H9 (cell line): Measurements from ENCODE around the gene SEMA3C. TPM values are rescaled to one million over a fixed set of nuclear protein-coding genes. Genes with fewer than 3 reads are reported as not detected.

Experiments
- DNase-seq: peaks from one replicate; pipeline ENCODE4 v3.0.0-alpha.2; 2017
- H2AFZ ChIP-seq: one replicate; pipeline ENCODE4 v1.6.1; 2013; ENCODE audit warnings: mild to moderate bottlenecking, low read length, control low read depth, moderate library complexity
- H2AK5ac ChIP-seq: 2 replicates; pipeline ENCODE4 v1.6.1; 2013; ENCODE audit warnings: low read length, control low read depth, mixed read lengths; ENCODE audit not compliant: insufficient read length
- H2BK120ac ChIP-seq: one replicate; pipeline ENCODE4 v1.6.1; 2013; ENCODE audit warnings: low read depth, mild to moderate bottlenecking, low read length, control low read depth, inconsistent platforms; ENCODE audit not compliant: poor library complexity, severe bottlenecking
- H2BK12ac ChIP-seq: 2 replicates; pipeline ENCODE4 v1.6.1; 2013; ENCODE audit warnings: low read length, control low read depth, mixed read lengths, low read depth; ENCODE audit not compliant: insufficient read length
- H2BK15ac ChIP-seq: 2 replicates; pipeline ENCODE4 v1.6.1; 2013; ENCODE audit warnings: low read depth, low read length, control low read depth
- H2BK20ac ChIP-seq: one replicate; pipeline ENCODE4 v1.6.1; 2013; ENCODE audit warnings: low read depth, mild to moderate bottlenecking, low read length, control low read depth, inconsistent platforms; ENCODE audit not compliant: poor library complexity, severe bottlenecking
- H2BK5ac ChIP-seq: 2 replicates; pipeline ENCODE4 v1.6.1; 2013; ENCODE audit warnings: low read length, control low read depth, mixed read lengths; ENCODE audit not compliant: insufficient read length
- H3K14ac ChIP-seq: 2 replicates; pipeline ENCODE4 v1.6.1; 2013; ENCODE audit warnings: low read length, control low read depth; ENCODE audit not compliant: insufficient read depth
- H3K18ac ChIP-seq: 2 replicates; pipeline ENCODE4 v1.6.1; 2013; ENCODE audit warnings: low read depth, mild to moderate bottlenecking, mixed read lengths, low read length, control low read depth; ENCODE audit not compliant: insufficient read length
- H3K23ac ChIP-seq: 2 replicates; pipeline ENCODE4 v1.6.1; 2013; ENCODE audit warnings: low read length, control low read depth, mixed read lengths, low read depth; ENCODE audit not compliant: insufficient read length
- H3K23me2 ChIP-seq: 2 replicates; pipeline ENCODE4 v1.6.1; 2013; ENCODE audit warnings: low read depth, mild to moderate bottlenecking, mixed read lengths, low read length, control low read depth; ENCODE audit not compliant: insufficient read length, poor library complexity, severe bottlenecking
- H3K27ac ChIP-seq: 2 replicates; pipeline ENCODE4 v1.5.1; 2013; ENCODE audit warnings: low read length, control low read depth, mixed read lengths, low read depth; ENCODE audit not compliant: insufficient read length
- H3K27me3 ChIP-seq: 2 replicates; pipeline ENCODE4 v1.6.1; 2013; ENCODE audit warnings: low read length, control low read depth, inconsistent platforms; ENCODE audit not compliant: insufficient read depth
- H3K4ac ChIP-seq: 2 replicates; pipeline ENCODE4 v1.6.1; 2013; ENCODE audit warnings: low read depth, mild to moderate bottlenecking, control low read depth, inconsistent platforms, low read length, moderate library complexity
- H3K4me1 ChIP-seq: 2 replicates; pipeline ENCODE4 v1.6.1; 2013; ENCODE audit warnings: low read length, control low read depth, inconsistent platforms; ENCODE audit not compliant: insufficient read depth
- H3K4me2 ChIP-seq: 2 replicates; pipeline ENCODE4 v1.6.1; 2013; ENCODE audit warnings: low read length, control low read depth, mixed read lengths; ENCODE audit not compliant: insufficient read length, insufficient read depth
- H3K56ac ChIP-seq: 2 replicates; pipeline ENCODE4 v1.6.1; 2013; ENCODE audit warnings: low read depth, mild to moderate bottlenecking, mixed read lengths, low read length, control low read depth; ENCODE audit not compliant: insufficient read length
- H3K79me1 ChIP-seq: 2 replicates; pipeline ENCODE4 v1.6.1; 2013; ENCODE audit warnings: low read depth, mild to moderate bottlenecking, moderate library complexity, low read length, control low read depth, inconsistent platforms; ENCODE audit not compliant: insufficient read depth, poor library complexity, severe bottlenecking
- H3K79me2 ChIP-seq: 2 replicates; pipeline ENCODE4 v1.6.1; 2013; ENCODE audit warnings: low read length, control low read depth, inconsistent platforms; ENCODE audit not compliant: insufficient read depth
- H3K9ac ChIP-seq: 2 replicates; pipeline ENCODE4 v1.6.1; 2013; ENCODE audit warnings: low read length, control low read depth, mixed read lengths; ENCODE audit not compliant: insufficient read length; ENCODE audit errors: extremely low read depth
- H3K9me3 ChIP-seq: one replicate; pipeline ENCODE4 v1.6.1; 2013; ENCODE audit warnings: low read depth, low read length, inconsistent platforms; ENCODE audit not compliant: control insufficient read depth
- H3T11ph ChIP-seq: one replicate; pipeline ENCODE4 v1.6.1; 2013; ENCODE audit warnings: mild to moderate bottlenecking, low read length, control low read depth, inconsistent platforms
- H4K20me1 ChIP-seq: one replicate; pipeline ENCODE4 v1.6.1; 2013; ENCODE audit not compliant: control insufficient read depth, insufficient read length, insufficient read depth
- H4K5ac ChIP-seq: 2 replicates; pipeline ENCODE4 v1.6.1; 2013; ENCODE audit warnings: low read depth, mild to moderate bottlenecking, mixed read lengths, low read length, control low read depth; ENCODE audit not compliant: insufficient read length
- H4K8ac ChIP-seq: replicated peaks from 2 replicates; pipeline ENCODE4 v1.6.1; 2013; ENCODE audit warnings: low read length, control low read depth, mixed read lengths, low read depth; ENCODE audit not compliant: insufficient read length
- H4K91ac ChIP-seq: 2 replicates; pipeline ENCODE4 v1.6.1; 2013; ENCODE audit warnings: low read depth, mild to moderate bottlenecking, moderate library complexity, mixed read lengths, low read length, control low read depth; ENCODE audit not compliant: insufficient read length
- H3K27ac Mint-ChIP-seq, 3 experiments: 2 replicates in 2 of 3; 3 replicates in 1 of 3; pipeline ENCODE4 v1.8.0; 2020 to 2021; ENCODE audit warnings: mixed read lengths in 3 of 3, mild to moderate bottlenecking in 1 of 3, moderate library complexity in 1 of 3
- H3K27me3 Mint-ChIP-seq: 2 replicates; pipeline ENCODE4 v1.8.0; 2021; ENCODE audit warnings: low read depth, mild to moderate bottlenecking, moderate library complexity, mixed read lengths
- H3K36me3 Mint-ChIP-seq, 3 experiments: 2 replicates in 2 of 3; 3 replicates in 1 of 3; pipeline ENCODE4 v1.8.0; 2020 to 2021; ENCODE audit warnings: low read depth in 3 of 3, mixed read lengths in 3 of 3; ENCODE audit not compliant: insufficient read depth in 1 of 3
- H3K4me1 Mint-ChIP-seq, 2 experiments: 2 replicates each; pipeline ENCODE4 v1.8.0; 2020; ENCODE audit warnings: mixed read lengths in 2 of 2
- H3K4me3 Mint-ChIP-seq, 2 experiments: 2 replicates in 1 of 2; 3 replicates in 1 of 2; pipeline ENCODE4 v1.8.0; 2020 to 2021; ENCODE audit warnings: mild to moderate bottlenecking in 2 of 2, mixed read lengths in 2 of 2, moderate library complexity in 1 of 2
- H3K9me3 Mint-ChIP-seq, 2 experiments: 2 replicates in 1 of 2; 3 replicates in 1 of 2; pipeline ENCODE4 v1.8.0; 2020; ENCODE audit warnings: mild to moderate bottlenecking in 2 of 2, mixed read lengths in 2 of 2, moderate library complexity in 1 of 2
- WGBS: extraction: QIAGEN DNeasy Blood & Tissue Kit; methylation state at CpG from one replicate; pipeline ENCODE4 v1.1.7; 2013; ENCODE audit warnings: missing lambda C conversion rate, low lambda C conversion rate, mixed read lengths; ENCODE audit not compliant: insufficient read length; ENCODE audit errors: extremely low coverage; 5-methylcytosine and 5-hydroxymethylcytosine counted together
- total RNA-seq: library from RNA; stranded (reverse); gene quantifications from 2 replicates; pipeline ENCODE4 v1.2.1, GENCODE V29; 2021
- TF ChIP-seq, protein P1 (sequence below): fragments of 200-600 bp; sonication (generic); conservative IDR thresholded peaks from 3 replicates; pipeline ENCODE4 v1.8.0; 2021; ENCODE audit warnings: antibody characterized with exemption, mild to moderate bottlenecking

Gene SEMA3C
- total RNA-seq, 1 experiment from 2014 or later = 1.6 TPM

DNA sequence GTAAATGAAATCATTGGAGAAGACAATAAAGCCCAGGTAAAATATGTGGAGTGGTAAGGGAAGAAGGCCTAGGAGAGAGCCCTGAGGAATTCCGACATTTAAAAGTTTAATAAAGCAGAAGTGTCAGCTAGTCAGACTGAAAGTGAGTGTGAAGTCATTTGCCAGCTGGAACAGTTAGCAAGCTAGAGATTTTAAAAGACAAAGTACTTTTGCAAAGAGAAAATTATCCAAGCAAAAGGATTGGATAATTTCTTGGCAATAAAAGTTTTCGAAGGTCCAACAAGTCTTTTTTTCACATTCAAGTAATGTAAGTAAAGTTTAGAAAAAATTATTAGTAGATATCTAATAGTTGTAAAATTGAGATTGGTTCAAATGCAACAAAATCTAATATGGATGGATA is 27.1 kb upstream of the SEMA3C start:
- Histone ChIP-seq H2AFZ (no peak overlapping the region), H4K20me1 (no peaks in the 10 kb centered on the region), H3K9me3 (no peaks in the 10 kb centered on the region), H2BK20ac (no peak overlapping the region), H3K4ac (no peak overlapping the region), H4K8ac (no peak overlapping the region), H4K91ac (no peak overlapping the region), H3K27ac (no peak overlapping the region), H3K4me1 (no peaks in the 10 kb centered on the region), H3K18ac (no peak overlapping the region), H3K79me2 (no peaks in the 10 kb centered on the region), H2BK120ac (no peak overlapping the region), H4K5ac (no peak overlapping the region), H2AK5ac (no peak overlapping the region), H3K23me2 (no peaks in the 10 kb centered on the region), H3K14ac (no peak overlapping the region), H3K79me1 (no peaks in the 10 kb centered on the region), H3K23ac (no peak overlapping the region), H2BK12ac (no peak overlapping the region), H3K56ac (no peak overlapping the region), H3T11ph (no peak overlapping the region), H3K4me2 (no peak overlapping the region), H2BK5ac (no peak overlapping the region), H2BK15ac (no peak overlapping the region), H3K27me3 (no peaks in the 10 kb centered on the region), H3K9ac (no peak overlapping the region)
- Mint-ChIP-seq H3K27me3 (no peaks in the 10 kb centered on the region), H3K4me3 (no peak overlapping the region), H3K9me3 (no peaks in the 10 kb centered on the region), H3K36me3 (no peaks in the 10 kb centered on the region), H3K4me1 (no peaks in the 10 kb centered on the region), H3K27ac (no peak overlapping the region)
- DNase-seq = no peak
- TF ChIP-seq, protein P1, sequence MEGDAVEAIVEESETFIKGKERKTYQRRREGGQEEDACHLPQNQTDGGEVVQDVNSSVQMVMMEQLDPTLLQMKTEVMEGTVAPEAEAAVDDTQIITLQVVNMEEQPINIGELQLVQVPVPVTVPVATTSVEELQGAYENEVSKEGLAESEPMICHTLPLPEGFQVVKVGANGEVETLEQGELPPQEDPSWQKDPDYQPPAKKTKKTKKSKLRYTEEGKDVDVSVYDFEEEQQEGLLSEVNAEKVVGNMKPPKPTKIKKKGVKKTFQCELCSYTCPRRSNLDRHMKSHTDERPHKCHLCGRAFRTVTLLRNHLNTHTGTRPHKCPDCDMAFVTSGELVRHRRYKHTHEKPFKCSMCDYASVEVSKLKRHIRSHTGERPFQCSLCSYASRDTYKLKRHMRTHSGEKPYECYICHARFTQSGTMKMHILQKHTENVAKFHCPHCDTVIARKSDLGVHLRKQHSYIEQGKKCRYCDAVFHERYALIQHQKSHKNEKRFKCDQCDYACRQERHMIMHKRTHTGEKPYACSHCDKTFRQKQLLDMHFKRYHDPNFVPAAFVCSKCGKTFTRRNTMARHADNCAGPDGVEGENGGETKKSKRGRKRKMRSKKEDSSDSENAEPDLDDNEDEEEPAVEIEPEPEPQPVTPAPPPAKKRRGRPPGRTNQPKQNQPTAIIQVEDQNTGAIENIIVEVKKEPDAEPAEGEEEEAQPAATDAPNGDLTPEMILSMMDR = no peak
- WGBS = no CpG with 5 or more reads among the region's 2 CpGs
